Natural killer cell treated with Interleukin-12 subunit alpha and Interleukin-12 subunit beta and Interleukin-15 and Interleukin-18, amount 100 ng/mL, for 72 hours (primary cell): Measurements from ENCODE around the gene KIF19. TPM values are rescaled to one million over a fixed set of nuclear protein-coding genes. Genes with fewer than 3 reads are reported as not detected.
A peak's percentile ranks its signal among the peaks of the same experiment; 100 is the strongest.

Source experiments
- ATAC-seq, 2 donors: fragments of 150-1000 bp; cut with Tn5 transposase in 1 of 2; sonication (Bioruptor Pico), chemical (Tn5 transposase) in 1 of 2; 2 replicates each; pipeline ENCODE4 v1.10.0; 2021
- DNase-seq: peaks from one replicate; pipeline ENCODE4 v3.0.0; 2022; ENCODE audit warnings: low spot score
- H3K27ac Mint-ChIP-seq, 2 donors: 1 replicate in 1 of 2; 2 replicates in 1 of 2; pipeline ENCODE4 v1.8.0; 2022; ENCODE audit warnings: mixed read lengths in 2 of 2, mild to moderate bottlenecking in 1 of 2, moderate library complexity in 1 of 2
- H3K27me3 Mint-ChIP-seq, 2 donors: 1 replicate in 1 of 2; 2 replicates in 1 of 2; pipeline ENCODE4 v1.8.0; 2022; ENCODE audit warnings: mixed read lengths in 2 of 2
- H3K36me3 Mint-ChIP-seq: one replicate; pipeline ENCODE4 v1.8.0; 2022; ENCODE audit warnings: mixed read lengths
- H3K4me1 Mint-ChIP-seq, 2 donors: 1 replicate in 1 of 2; 2 replicates in 1 of 2; pipeline ENCODE4 v1.8.0; 2022; ENCODE audit warnings: low read depth in 2 of 2, mixed read lengths in 2 of 2, mild to moderate bottlenecking in 1 of 2
- H3K4me3 Mint-ChIP-seq: one replicate; pipeline ENCODE4 v1.8.0; 2022; ENCODE audit warnings: mixed read lengths
- H3K9me3 Mint-ChIP-seq: 2 replicates; pipeline ENCODE4 v1.8.0; 2022; ENCODE audit warnings: mixed read lengths
- total RNA-seq, 2 donors: library from RNA; stranded (reverse); gene quantifications; one replicate each; pipeline ENCODE4 v1.2.3, GENCODE V29; 2022

Gene KIF19
- total RNA-seq, 2 donors from 2014 or later = 0.29 TPM; not detected in 1

- H3K9me3 Mint-ChIP-seq = no peaks in the 10 kb centered on the region
- no peaks in the 10 kb centered on the region for H3K36me3 Mint-ChIP-seq
- DNase-seq (no peak), ATAC-seq (no peak)
- H3K27me3 Mint-ChIP-seq = peaks cover 5 to 7% of the 10 kb centered on the region in 2 donors
- H3K4me3 Mint-ChIP-seq = no peak overlapping the region
- H3K27ac Mint-ChIP-seq = no peak overlapping the region
- no peaks in the 10 kb centered on the region for H3K4me1 Mint-ChIP-seq
Measured at GRCh38 chr17:74317071-74317470, 9.0 kb upstream of the KIF19 start.

DNA sequence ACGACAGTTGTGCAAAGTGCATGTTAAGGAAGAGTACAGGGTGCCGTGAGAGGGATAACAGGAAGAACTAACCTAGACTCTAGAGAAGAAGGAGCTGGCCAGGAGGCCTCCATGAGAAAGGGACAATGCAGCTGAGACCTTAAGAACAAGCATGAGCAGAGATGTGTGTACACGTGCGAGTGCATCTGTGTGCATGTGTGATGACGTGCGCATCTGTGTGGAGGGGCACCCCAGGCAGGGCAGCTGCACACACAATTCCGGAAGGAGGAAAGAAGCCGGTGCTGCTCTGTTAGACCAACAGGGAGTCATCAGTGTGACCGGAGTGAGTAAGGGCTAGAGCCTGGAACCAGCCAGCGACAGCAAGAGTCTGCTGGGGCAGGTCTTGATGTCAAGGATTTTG is 7.6 kb upstream of the KIF19 start:
- Mint-ChIP-seq H3K9me3 (no peaks in the 10 kb centered on the region), H3K36me3 (no peaks in the 10 kb centered on the region), H3K4me3 (no peak overlapping the region), H3K27me3 (peaks cover 9 to 11% of the 10 kb centered on the region in 2 donors), H3K4me1 (no peaks in the 10 kb centered on the region), H3K27ac (no peak overlapping the region)
- ATAC-seq = no peak
- no peak for DNase-seq

GRCh38 chr17:74324521-74324920 is 1.5 kb upstream of the KIF19 start:
- peaks cover 16 to 21% of the 10 kb centered on the region in 2 donors for H3K4me1 Mint-ChIP-seq
- peaks cover 9 to 11% of the 10 kb centered on the region in 2 donors for H3K27me3 Mint-ChIP-seq
- no peaks in the 10 kb centered on the region for H3K36me3 Mint-ChIP-seq
- ATAC-seq = no peak
- no peaks in the 10 kb centered on the region for H3K9me3 Mint-ChIP-seq
- peak overlapping the region in 1 of 2 donors; percentile 75 for H3K27ac Mint-ChIP-seq
- no peak overlapping the region for H3K4me3 Mint-ChIP-seq
- DNase-seq = no peak

DNA sequence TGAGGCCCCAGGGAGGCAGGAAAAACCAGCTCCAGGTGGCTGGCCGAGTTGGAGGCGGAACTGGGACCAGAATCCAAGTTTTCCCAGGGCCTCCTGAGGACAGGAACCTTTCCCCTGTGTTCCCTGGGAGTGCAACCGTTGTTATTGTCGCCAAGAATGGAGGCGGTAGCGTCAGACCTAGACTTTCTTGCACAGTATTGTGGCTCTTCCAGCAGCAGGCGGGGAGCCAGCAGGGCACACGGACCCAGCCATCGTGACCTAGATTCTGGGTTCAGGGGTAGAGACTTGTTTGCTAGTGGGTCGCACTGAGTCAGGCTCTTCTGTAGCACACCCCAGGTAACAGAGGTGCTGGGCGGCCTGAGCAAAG is 667 bp upstream of the KIF19 start:
- no peak for DNase-seq
- ATAC-seq = no peak
- peaks cover 9 to 11% of the 10 kb centered on the region in 2 donors for H3K27me3 Mint-ChIP-seq

DNA sequence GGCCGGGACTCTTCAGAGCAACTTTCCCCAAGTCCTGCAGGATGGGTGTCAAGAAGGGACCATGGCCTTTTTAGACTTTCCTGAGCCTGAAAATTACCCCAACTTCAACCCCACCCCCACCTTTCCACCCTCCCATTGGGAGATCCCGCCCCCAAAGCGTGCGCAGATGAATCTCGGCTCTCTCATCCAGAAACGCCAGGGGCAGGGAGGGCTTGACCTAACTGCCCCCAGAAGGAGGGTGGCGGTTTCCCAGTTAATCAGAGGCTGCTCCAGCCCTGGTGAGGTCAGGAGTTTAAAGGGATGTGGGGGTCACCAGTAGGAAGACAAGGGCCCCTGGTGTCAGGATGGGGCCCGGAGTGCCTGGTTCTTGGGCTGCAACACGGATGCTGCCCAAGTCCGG is 480 bp downstream of the KIF19 start:
- Mint-ChIP-seq H3K27me3 (peaks cover 9 to 10% of the 10 kb centered on the region in 2 donors), H3K9me3 (no peaks in the 10 kb centered on the region), H3K4me3 (peak overlapping the region; percentile 44), H3K27ac (no peak overlapping the region), H3K36me3 (no peaks in the 10 kb centered on the region), H3K4me1 (peaks cover 19 to 23% of the 10 kb centered on the region in 2 donors)
- DNase-seq (no peak), ATAC-seq (no peak)

More for the DNA sequence above, 667 bp upstream of the KIF19 start:
- peak overlapping the region in 1 of 2 donors; percentile 50 for H3K27ac Mint-ChIP-seq
- no peaks in the 10 kb centered on the region for H3K9me3 Mint-ChIP-seq
- no peaks in the 10 kb centered on the region for H3K36me3 Mint-ChIP-seq
- peaks cover 19 to 23% of the 10 kb centered on the region in 2 donors for H3K4me1 Mint-ChIP-seq
- H3K4me3 Mint-ChIP-seq = peak overlapping the region; percentile 32

DNA sequence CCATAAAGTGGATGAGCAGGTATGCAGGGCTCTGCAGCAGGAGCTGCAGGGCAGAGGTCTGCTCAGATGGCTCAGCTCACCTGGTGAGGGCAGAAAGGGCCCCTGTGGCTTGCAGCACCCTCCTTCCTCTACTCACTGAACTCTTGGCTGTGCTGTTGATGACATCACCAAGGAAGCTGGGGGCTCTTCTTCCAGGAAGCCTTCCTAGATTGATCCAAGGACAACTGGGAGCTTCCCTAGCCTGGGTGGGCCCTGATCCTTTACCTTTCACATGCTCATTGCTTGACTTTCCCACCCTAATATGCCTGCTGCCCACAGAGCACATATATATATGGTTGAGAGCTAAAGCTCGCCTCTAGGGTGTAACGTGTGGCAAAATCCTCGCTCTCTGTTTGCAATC is 2.5 kb downstream of the KIF19 start:
- DNase-seq = no peak
- Mint-ChIP-seq H3K27me3 (no peaks in the 10 kb centered on the region), H3K4me3 (no peak overlapping the region), H3K27ac (peak overlapping the region in 1 of 2 donors; percentile 33), H3K36me3 (no peaks in the 10 kb centered on the region), H3K9me3 (no peaks in the 10 kb centered on the region), H3K4me1 (peaks cover 19 to 23% of the 10 kb centered on the region in 2 donors)
- ATAC-seq = no peak

DNA sequence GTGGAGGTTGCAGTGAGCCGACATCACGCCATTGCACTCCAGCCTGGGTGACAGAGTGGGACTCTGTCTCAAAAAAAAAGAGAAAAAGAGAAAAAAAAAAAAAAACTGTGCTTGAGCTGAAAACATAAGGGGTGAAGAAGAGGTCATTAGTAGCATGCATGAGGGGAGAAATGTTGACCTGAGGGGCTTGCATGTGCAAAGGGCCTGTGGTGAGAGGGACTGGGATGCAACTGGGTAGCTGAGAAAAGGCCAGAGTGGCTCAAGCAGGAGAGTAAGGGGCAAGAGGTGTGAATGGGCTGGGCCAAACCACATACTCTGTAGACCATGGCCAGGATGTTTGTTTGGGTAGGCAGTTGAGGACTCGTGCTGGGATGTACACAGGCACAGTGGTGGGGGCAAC is 3.4 kb downstream of the KIF19 start:
- H3K36me3 Mint-ChIP-seq = no peaks in the 10 kb centered on the region
- H3K27ac Mint-ChIP-seq = peak overlapping the region; percentile 10 to 33
- H3K4me3 Mint-ChIP-seq = no peak overlapping the region
- no peaks in the 10 kb centered on the region for H3K27me3 Mint-ChIP-seq
- H3K9me3 Mint-ChIP-seq = no peaks in the 10 kb centered on the region
- no peak for ATAC-seq
- no peak for DNase-seq
- H3K4me1 Mint-ChIP-seq = peaks cover 19 to 20% of the 10 kb centered on the region in 2 donors

- no peak for ATAC-seq
- no peak overlapping the region for H3K27ac Mint-ChIP-seq
- H3K4me1 Mint-ChIP-seq = peaks cover 19 to 20% of the 10 kb centered on the region in 2 donors
Measured at GRCh38 chr17:74330446-74330845, 4.4 kb downstream of the KIF19 start.

DNA sequence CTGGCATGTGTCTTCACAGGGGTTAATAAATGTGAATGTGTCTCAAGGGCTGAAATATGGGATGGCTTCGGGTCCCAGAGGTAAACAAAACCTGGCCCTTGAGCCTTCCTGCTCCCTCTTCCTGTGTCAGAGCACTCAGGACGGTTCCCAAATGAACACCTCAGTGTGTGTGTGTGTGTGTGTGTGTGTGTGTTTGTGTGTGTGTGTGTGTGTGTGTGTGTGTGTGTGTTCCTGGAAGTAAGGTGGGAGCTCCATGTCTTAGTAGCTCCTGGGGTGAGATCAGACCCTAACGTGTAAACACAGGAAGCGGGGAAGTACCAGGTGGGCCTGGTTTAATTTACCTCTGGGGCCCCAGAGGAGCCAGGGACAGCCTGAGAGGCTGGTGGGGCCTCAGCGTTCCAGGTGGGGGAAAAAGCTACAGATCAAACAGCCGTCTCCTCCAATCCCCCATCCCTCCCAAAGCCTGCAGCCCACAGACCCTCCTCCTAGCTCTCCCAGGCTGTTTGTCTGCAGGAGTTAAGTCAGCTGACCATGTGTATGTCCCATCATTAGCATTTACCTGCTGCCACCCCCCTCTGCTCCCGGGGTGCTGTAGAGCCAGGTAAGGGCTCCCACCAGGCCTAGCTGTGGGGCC is 6.1 kb downstream of the KIF19 start:
- no peak for ATAC-seq
- Mint-ChIP-seq H3K27ac (no peak overlapping the region), H3K9me3 (no peaks in the 10 kb centered on the region), H3K4me1 (peaks cover 13% of the 10 kb centered on the region in 2 donors), H3K27me3 (no peaks in the 10 kb centered on the region), H3K36me3 (no peaks in the 10 kb centered on the region), H3K4me3 (no peak overlapping the region)
- DNase-seq = no peak

More at GRCh38 chr17:74330446-74330845, 4.4 kb downstream of the KIF19 start:
- H3K27me3 Mint-ChIP-seq = no peaks in the 10 kb centered on the region
- no peaks in the 10 kb centered on the region for H3K36me3 Mint-ChIP-seq
- H3K9me3 Mint-ChIP-seq = no peaks in the 10 kb centered on the region
- DNase-seq = no peak
- no peak overlapping the region for H3K4me3 Mint-ChIP-seq

DNA sequence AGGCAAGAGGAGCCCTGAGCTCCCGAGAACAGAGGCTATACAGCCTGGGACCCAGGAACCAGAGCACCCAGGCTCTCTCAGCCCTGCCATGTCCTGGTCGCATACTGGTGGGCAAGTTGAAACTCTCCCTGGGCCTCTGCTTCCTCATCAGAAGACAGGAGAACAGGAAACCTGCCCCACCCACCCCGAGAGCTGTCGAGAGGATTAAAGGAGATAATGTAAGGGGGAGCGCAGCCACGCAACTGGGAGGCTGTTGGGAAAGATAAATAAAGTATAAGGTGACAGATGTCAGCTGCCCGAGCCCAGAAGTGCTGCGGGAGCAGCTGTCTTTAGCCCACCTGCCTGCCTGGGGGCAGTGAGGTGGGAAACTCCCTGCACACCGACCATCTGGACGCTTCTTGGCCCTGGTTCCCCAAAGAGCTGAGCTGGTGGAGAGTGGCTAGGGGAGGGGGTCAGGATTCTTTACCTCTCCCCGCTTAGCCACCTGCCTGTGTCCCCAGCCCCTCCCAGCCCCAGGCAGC is 6.8 kb downstream of the KIF19 start:
- no peaks in the 10 kb centered on the region for H3K9me3 Mint-ChIP-seq
- H3K4me1 Mint-ChIP-seq = peaks cover 13% of the 10 kb centered on the region in 2 donors
- DNase-seq (no peak), ATAC-seq (no peak)
- no peak overlapping the region for H3K4me3 Mint-ChIP-seq
- no peak overlapping the region for H3K27ac Mint-ChIP-seq
- H3K27me3 Mint-ChIP-seq = no peaks in the 10 kb centered on the region
- H3K36me3 Mint-ChIP-seq = no peaks in the 10 kb centered on the region

- Mint-ChIP-seq H3K4me3 (no peak overlapping the region), H3K27ac (no peak overlapping the region)
- no peak for ATAC-seq
Measured at GRCh38 chr17:74334393-74335039, 8.5 kb downstream of the KIF19 start.

GRCh38 chr17:74335529-74336062 is 9.6 kb downstream of the KIF19 start:
- H3K4me3 Mint-ChIP-seq = no peak overlapping the region
- no peak for ATAC-seq
- H3K36me3 Mint-ChIP-seq = no peaks in the 10 kb centered on the region
- DNase-seq = no peak
- H3K27ac Mint-ChIP-seq = no peak overlapping the region
- H3K27me3 Mint-ChIP-seq = no peaks in the 10 kb centered on the region
- H3K9me3 Mint-ChIP-seq = no peaks in the 10 kb centered on the region
- no peaks in the 10 kb centered on the region for H3K4me1 Mint-ChIP-seq

More at GRCh38 chr17:74334393-74335039, 8.5 kb downstream of the KIF19 start:
- no peak for DNase-seq
- Mint-ChIP-seq H3K9me3 (no peaks in the 10 kb centered on the region), H3K27me3 (no peaks in the 10 kb centered on the region), H3K36me3 (no peaks in the 10 kb centered on the region), H3K4me1 (peaks cover 2 to 3% of the 10 kb centered on the region in 2 donors)

DNA sequence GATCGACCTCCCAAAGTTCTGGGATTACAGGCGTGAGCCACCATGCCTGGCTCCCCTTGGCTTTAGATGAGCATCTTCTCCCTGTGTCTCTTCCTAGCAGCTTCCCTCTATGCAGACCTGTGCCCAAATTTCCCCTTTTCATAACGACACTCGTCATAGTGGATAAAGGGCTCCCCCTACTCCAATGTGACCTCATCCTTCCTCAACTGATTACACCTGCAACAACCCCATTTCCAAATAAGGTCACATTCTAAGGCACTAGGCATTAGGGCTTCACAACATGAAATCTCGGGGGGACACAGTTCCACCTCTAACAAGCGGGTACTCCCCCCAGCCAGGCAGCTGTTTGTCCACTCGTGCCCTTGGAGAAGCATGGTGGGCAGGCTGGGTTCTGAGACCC is 10.3 kb downstream of the KIF19 start:
- no peaks in the 10 kb centered on the region for H3K4me1 Mint-ChIP-seq
- no peaks in the 10 kb centered on the region for H3K36me3 Mint-ChIP-seq
- no peak overlapping the region for H3K27ac Mint-ChIP-seq
- H3K4me3 Mint-ChIP-seq = no peak overlapping the region
- ATAC-seq (no peak), DNase-seq (no peak)
- H3K27me3 Mint-ChIP-seq = no peaks in the 10 kb centered on the region
- no peaks in the 10 kb centered on the region for H3K9me3 Mint-ChIP-seq

DNA sequence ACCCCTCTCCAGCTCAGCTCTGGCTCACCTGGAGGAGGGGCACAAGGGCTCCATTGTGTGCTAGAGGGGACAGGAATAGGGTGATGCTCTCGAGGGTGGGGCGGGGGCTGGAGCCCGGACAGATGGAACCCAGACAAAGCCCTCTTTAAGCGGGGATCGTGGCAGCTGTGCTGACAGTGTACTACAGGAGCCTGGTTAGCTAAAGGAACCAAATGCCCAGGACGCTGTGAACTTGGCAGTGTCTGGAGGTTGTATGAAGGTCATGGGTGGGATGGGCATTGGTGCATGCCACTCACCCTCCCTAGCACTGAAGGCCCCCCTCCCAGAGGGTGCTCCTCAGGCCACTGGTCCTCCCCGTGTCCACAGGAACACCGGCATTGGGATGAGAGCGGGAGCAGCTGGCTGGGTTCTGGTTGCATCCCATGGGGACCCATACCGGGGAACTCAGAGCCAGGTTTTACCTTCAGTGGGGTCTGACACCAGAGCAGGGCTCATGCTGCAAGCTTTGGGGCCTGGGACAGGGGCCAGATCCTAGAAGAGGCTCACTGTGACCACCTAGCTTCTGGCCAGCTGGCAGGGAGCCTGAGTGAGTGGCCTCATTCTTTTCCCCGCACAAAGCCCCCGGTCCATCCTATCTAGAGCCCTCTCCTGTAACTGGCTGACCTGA is 11.9 kb downstream of the KIF19 start:
- ATAC-seq (no peak), DNase-seq (no peak)
- Mint-ChIP-seq H3K9me3 (no peaks in the 10 kb centered on the region), H3K4me1 (no peaks in the 10 kb centered on the region), H3K27me3 (no peaks in the 10 kb centered on the region), H3K27ac (no peak overlapping the region), H3K4me3 (no peak overlapping the region), H3K36me3 (no peaks in the 10 kb centered on the region)
